ENCODE results near the gene NUP62.

The NUP62 gene

DNA sequence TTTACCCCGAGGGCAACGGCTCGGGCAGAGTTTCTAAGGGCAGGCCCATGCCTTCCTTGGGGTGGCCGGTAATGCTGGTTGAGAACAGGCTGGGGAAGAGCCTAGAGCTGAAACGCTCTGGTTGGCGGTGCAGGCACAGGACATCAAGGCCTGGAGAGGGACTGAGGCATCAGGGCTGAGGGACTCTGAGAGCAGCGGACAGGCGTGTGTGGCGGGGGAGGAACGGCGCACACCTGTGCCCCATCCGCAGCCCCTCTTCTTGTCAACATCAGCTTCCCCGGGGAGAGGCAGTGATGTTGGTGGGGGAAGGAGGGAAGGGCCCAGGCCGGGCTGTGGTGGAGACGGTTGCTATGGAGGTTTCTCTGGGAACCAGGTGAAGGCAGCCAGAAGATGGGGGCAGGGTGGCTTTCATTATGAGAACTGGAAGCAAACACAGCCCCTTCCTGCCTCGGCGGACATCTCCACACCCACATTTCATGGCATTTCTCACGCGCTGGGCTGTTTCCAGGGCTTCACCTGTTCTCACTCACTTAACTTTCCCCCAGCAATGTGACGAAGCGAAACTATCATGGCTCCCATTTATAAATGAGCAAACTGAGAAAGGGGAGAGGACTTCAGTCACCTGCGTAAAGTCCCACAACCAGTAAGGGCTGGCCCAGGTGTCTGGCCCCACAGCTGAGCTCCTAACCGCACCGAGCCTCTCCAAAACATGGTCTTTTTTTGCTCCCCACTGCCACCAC is 8.5 kb downstream of the NUP62 start:
- H2BK120ac ChIP-seq (ENCODE audit: low read depth, low read length) = no peak overlapping the region
- peaks cover 23% of the 10 kb centered on the region for H3K79me1 ChIP-seq (replicated peaks; ENCODE audit: low read length, poor library complexity, severe bottlenecking)
- no peak overlapping the region for H4K8ac ChIP-seq (ENCODE audit: low read length)

DNA sequence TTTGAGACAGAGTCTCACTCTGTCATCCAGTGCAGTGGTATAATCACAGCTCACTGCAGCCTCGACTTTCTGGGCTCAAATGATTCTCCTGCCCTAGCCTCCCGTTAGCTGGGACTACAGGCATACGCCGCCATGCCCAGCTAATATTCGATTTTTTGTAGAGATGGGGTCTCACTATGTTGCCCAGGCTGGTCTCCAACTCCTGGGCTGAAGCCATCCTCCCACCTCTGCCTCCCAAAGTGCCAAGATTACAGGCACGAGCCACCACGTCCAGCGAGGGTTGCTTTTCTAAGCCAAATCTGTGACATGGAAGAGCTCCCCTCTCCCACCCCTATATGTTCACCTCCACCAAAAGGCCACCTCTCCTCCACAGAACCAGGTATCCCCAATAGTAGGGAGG is 11.2 kb downstream of the NUP62 start:
- no peak overlapping the region for H2AK5ac ChIP-seq (ENCODE audit: low read length, severe bottlenecking)
- H3K14ac ChIP-seq (ENCODE audit: low read length in 2 of 2) = no peak overlapping the region
- no peak overlapping the region for H3K4me2 ChIP-seq (ENCODE audit: low read length, poor library complexity, severe bottlenecking)
- no peak overlapping the region for H3K4ac ChIP-seq (ENCODE audit: low read depth in 1 of 2, low read length in 2 of 2)
- H3K36me3 ChIP-seq (ENCODE audit: control insufficient read depth in 1 of 2, insufficient read depth in 2 of 2, low read depth in 1 of 2, low read length in 2 of 2) = peaks cover 63 to 71% of the 10 kb centered on the region in 2 experiments
- peaks cover 19% of the 10 kb centered on the region for H3K4me1 ChIP-seq (ENCODE audit: control insufficient read depth, insufficient read depth, low read depth, low read length)
- no peak overlapping the region for H3K27ac ChIP-seq (ENCODE audit: low read length, poor library complexity, severe bottlenecking)
- H2BK5ac ChIP-seq (ENCODE audit: low read depth, low read length, poor library complexity, severe bottlenecking) = no peak overlapping the region
- H3K18ac ChIP-seq (ENCODE audit: low read depth in 1 of 2, low read length in 2 of 2) = no peak overlapping the region
- no peaks in the 10 kb centered on the region for H3K9me3 ChIP-seq (ENCODE audit: control insufficient read depth, low read length)
- H2BK12ac ChIP-seq (ENCODE audit: low read length in 2 of 2) = no peak overlapping the region
- 100% methylated on average over 6 of the region's 8 CpGs for WGBS
- H2BK15ac ChIP-seq (ENCODE audit: low read depth, poor library complexity, severe bottlenecking) = no peak overlapping the region
- H3K79me1 ChIP-seq (replicated peaks; ENCODE audit: low read length, poor library complexity, severe bottlenecking) = peaks cover 37% of the 10 kb centered on the region
- no peaks in the 10 kb centered on the region for H3K27me3 ChIP-seq (ENCODE audit: control insufficient read depth in 1 of 2, insufficient read depth in 1 of 2, low read length in 2 of 2)
- H2BK120ac ChIP-seq (ENCODE audit: low read depth, low read length) = no peak overlapping the region
- no peak overlapping the region for H3K9ac ChIP-seq (ENCODE audit: low read length)
- no peak overlapping the region for H2AFZ ChIP-seq (ENCODE audit: low read depth, low read length)
- no peak overlapping the region for H4K91ac ChIP-seq (ENCODE audit: low read length)
- H3K4me3 ChIP-seq (ENCODE audit: insufficient read depth in 1 of 2, low read depth in 1 of 2, low read length in 2 of 2) = no peak overlapping the region
- no peak overlapping the region for H4K8ac ChIP-seq (ENCODE audit: low read length)
- H3K23ac ChIP-seq (ENCODE audit: low read length in 2 of 2) = no peak overlapping the region
- DNase-seq = no peak

More for the DNA sequence above, 8.5 kb downstream of the NUP62 start:
- H2BK15ac ChIP-seq (ENCODE audit: low read depth, poor library complexity, severe bottlenecking) = no peak overlapping the region
- H3K27ac ChIP-seq (ENCODE audit: low read length, poor library complexity, severe bottlenecking) = no peak overlapping the region
- no peak overlapping the region for H3K4me3 ChIP-seq (ENCODE audit: insufficient read depth in 1 of 2, low read depth in 1 of 2, low read length in 2 of 2)
- no peak overlapping the region for H4K91ac ChIP-seq (ENCODE audit: low read length)
- no peak overlapping the region for H3K18ac ChIP-seq (ENCODE audit: low read depth in 1 of 2, low read length in 2 of 2)
- H2AFZ ChIP-seq (ENCODE audit: low read depth, low read length) = no peak overlapping the region
- no peak overlapping the region for H3K9ac ChIP-seq (ENCODE audit: low read length)
- no peak overlapping the region for H3K14ac ChIP-seq (ENCODE audit: low read length in 2 of 2)
- H3K4me1 ChIP-seq (ENCODE audit: control insufficient read depth, insufficient read depth, low read depth, low read length) = peaks cover 21% of the 10 kb centered on the region
- no peak overlapping the region for H3K23ac ChIP-seq (ENCODE audit: low read length in 2 of 2)
- no peak overlapping the region for H2BK5ac ChIP-seq (ENCODE audit: low read depth, low read length, poor library complexity, severe bottlenecking)
- WGBS = 94% methylated on average over 21 of the region's 24 CpGs
- no peaks in the 10 kb centered on the region for H3K9me3 ChIP-seq (ENCODE audit: control insufficient read depth, low read length)
- H3K27me3 ChIP-seq (ENCODE audit: control insufficient read depth in 1 of 2, insufficient read depth in 1 of 2, low read length in 2 of 2) = no peaks in the 10 kb centered on the region
- H3K4ac ChIP-seq (ENCODE audit: low read depth in 1 of 2, low read length in 2 of 2) = no peak overlapping the region
- no peak overlapping the region for H2AK5ac ChIP-seq (ENCODE audit: low read length, severe bottlenecking)
- H3K4me2 ChIP-seq (ENCODE audit: low read length, poor library complexity, severe bottlenecking) = no peak overlapping the region
- H2BK12ac ChIP-seq (ENCODE audit: low read length in 2 of 2) = no peak overlapping the region
- peaks cover 62 to 66% of the 10 kb centered on the region in 2 experiments for H3K36me3 ChIP-seq (ENCODE audit: control insufficient read depth in 1 of 2, insufficient read depth in 2 of 2, low read depth in 1 of 2, low read length in 2 of 2)
- no peak for DNase-seq

- WGBS = 90% methylated on average over 19 of the region's 21 CpGs
These were observed 12.2 kb downstream of the NUP62 start for GRCh38 chr19:49916839-49917733.

DNA sequence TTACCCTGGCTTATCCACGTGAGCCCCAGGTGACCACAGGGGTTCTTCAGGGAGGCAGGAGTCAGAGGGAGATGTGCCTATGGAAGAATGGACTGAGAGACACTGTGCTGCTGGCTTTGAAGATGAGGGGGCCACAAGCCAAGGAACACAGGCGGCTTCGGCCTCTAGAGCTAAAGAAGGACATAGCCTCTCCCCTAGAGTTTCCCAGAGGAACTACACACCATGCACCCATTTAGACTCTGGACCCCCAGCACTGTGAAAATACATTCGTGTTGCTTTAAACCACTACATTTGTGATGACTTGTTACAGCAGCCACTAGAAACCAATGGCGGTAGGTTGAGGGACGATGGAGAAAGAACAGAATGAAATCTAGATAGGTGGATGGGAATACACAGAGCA is 14.0 kb downstream of the NUP62 start:
- Histone ChIP-seq H2BK12ac (ENCODE audit: low read length in 2 of 2) (no peak overlapping the region), H3K9ac (ENCODE audit: low read length) (no peak overlapping the region), H3K18ac (ENCODE audit: low read depth in 1 of 2, low read length in 2 of 2) (no peak overlapping the region), H3K27me3 (ENCODE audit: control insufficient read depth in 1 of 2, insufficient read depth in 1 of 2, low read length in 2 of 2) (no peaks in the 10 kb centered on the region), H3K4ac (ENCODE audit: low read depth in 1 of 2, low read length in 2 of 2) (no peak overlapping the region), H2AFZ (ENCODE audit: low read depth, low read length) (no peak overlapping the region), H3K23ac (ENCODE audit: low read length in 2 of 2) (no peak overlapping the region), H3K36me3 (ENCODE audit: control insufficient read depth in 1 of 2, insufficient read depth in 2 of 2, low read depth in 1 of 2, low read length in 2 of 2) (peaks cover 55 to 56% of the 10 kb centered on the region in 2 experiments), H3K27ac (ENCODE audit: low read length, poor library complexity, severe bottlenecking) (no peak overlapping the region), H3K9me3 (ENCODE audit: control insufficient read depth, low read length) (no peaks in the 10 kb centered on the region), H3K4me2 (ENCODE audit: low read length, poor library complexity, severe bottlenecking) (no peak overlapping the region), H3K4me1 (ENCODE audit: control insufficient read depth, insufficient read depth, low read depth, low read length) (peaks cover 4% of the 10 kb centered on the region), H3K14ac (ENCODE audit: low read length in 2 of 2) (no peak overlapping the region), H4K8ac (ENCODE audit: low read length) (no peak overlapping the region), H2BK15ac (ENCODE audit: low read depth, poor library complexity, severe bottlenecking) (no peak overlapping the region), H2BK120ac (ENCODE audit: low read depth, low read length) (no peak overlapping the region), H3K79me1 (replicated peaks; ENCODE audit: low read length, poor library complexity, severe bottlenecking) (peaks cover 36% of the 10 kb centered on the region), H2BK5ac (ENCODE audit: low read depth, low read length, poor library complexity, severe bottlenecking) (no peak overlapping the region), H3K4me3 (ENCODE audit: insufficient read depth in 1 of 2, low read depth in 1 of 2, low read length in 2 of 2) (no peak overlapping the region), H2AK5ac (ENCODE audit: low read length, severe bottlenecking) (no peak overlapping the region), H4K91ac (ENCODE audit: low read length) (no peak overlapping the region)
- WGBS = 100% methylated on average over 6 of the region's 6 CpGs
- DNase-seq = no peak

More at GRCh38 chr19:49916839-49917733, 12.2 kb downstream of the NUP62 start:
- Histone ChIP-seq H3K4me2 (ENCODE audit: low read length, poor library complexity, severe bottlenecking) (no peak overlapping the region), H3K9me3 (ENCODE audit: control insufficient read depth, low read length) (no peaks in the 10 kb centered on the region), H2BK120ac (ENCODE audit: low read depth, low read length) (no peak overlapping the region), H2AFZ (ENCODE audit: low read depth, low read length) (no peak overlapping the region), H4K91ac (ENCODE audit: low read length) (no peak overlapping the region), H3K9ac (ENCODE audit: low read length) (no peak overlapping the region), H2BK15ac (ENCODE audit: low read depth, poor library complexity, severe bottlenecking) (no peak overlapping the region), H3K27me3 (ENCODE audit: control insufficient read depth in 1 of 2, insufficient read depth in 1 of 2, low read length in 2 of 2) (no peaks in the 10 kb centered on the region), H3K18ac (ENCODE audit: low read depth in 1 of 2, low read length in 2 of 2) (no peak overlapping the region), H3K14ac (ENCODE audit: low read length in 2 of 2) (no peak overlapping the region), H4K8ac (ENCODE audit: low read length) (no peak overlapping the region), H3K4ac (ENCODE audit: low read depth in 1 of 2, low read length in 2 of 2) (no peak overlapping the region), H3K36me3 (ENCODE audit: control insufficient read depth in 1 of 2, insufficient read depth in 2 of 2, low read depth in 1 of 2, low read length in 2 of 2) (peaks cover 67 to 69% of the 10 kb centered on the region in 2 experiments), H2AK5ac (ENCODE audit: low read length, severe bottlenecking) (no peak overlapping the region), H3K4me1 (ENCODE audit: control insufficient read depth, insufficient read depth, low read depth, low read length) (peaks cover 12% of the 10 kb centered on the region), H2BK5ac (ENCODE audit: low read depth, low read length, poor library complexity, severe bottlenecking) (no peak overlapping the region), H2BK12ac (ENCODE audit: low read length in 2 of 2) (no peak overlapping the region), H3K23ac (ENCODE audit: low read length in 2 of 2) (no peak overlapping the region), H3K27ac (ENCODE audit: low read length, poor library complexity, severe bottlenecking) (no peak overlapping the region), H3K4me3 (ENCODE audit: insufficient read depth in 1 of 2, low read depth in 1 of 2, low read length in 2 of 2) (no peak overlapping the region), H3K79me1 (replicated peaks; ENCODE audit: low read length, poor library complexity, severe bottlenecking) (peaks cover 41% of the 10 kb centered on the region)
- DNase-seq = no peak

All from mesenchymal stem cell (in vitro differentiated cells and primary cell).